Measurements from ENCODE around the gene TBC1D22A. TPM values are rescaled to one million over a fixed set of nuclear protein-coding genes. Genes with fewer than 3 reads are reported as not detected.

The TBC1D22A gene
- total RNA-seq, 8 experiments from 2014 or later, result 6.6 to 31.4 (median 12.3) TPM

GRCh38 chr22:47039356-47039755 is 276.9 kb downstream of the TBC1D22A start:
- Histone ChIP-seq H3K27ac (no peak overlapping the region), H3K4me1 (replicated peaks in 1 of 2) (peaks cover 25 to 42% of the 10 kb centered on the region in 2 donors), H3K4me3 (no peak overlapping the region)
- ATAC-seq (replicated peaks in 6 of 8), result no peak
- WGBS, 10 experiments, result 77 to 100% (median 92%) methylated on average over 1 to 4 of the region's 5 CpGs
- in situ Hi-C loops (cut with MboI; ENCODE audit: low pct_unique_long_range_greater_than_20kb in 2 of 9, low sequenced_read_pairs in 9 of 9, unreplicated experiment in 9 of 9), result no loop called here

- 81 to 100% (median 94%) methylated on average over 1 to 15 of the region's 25 CpGs; no CpG with 5 or more reads in 4 of the 10 experiments for whole genome bisulfite sequencing, 10 experiments
- Histone ChIP-seq H3K27ac (no peak overlapping the region), H3K4me3 (no peak overlapping the region), H3K4me1 (replicated peaks in 1 of 2) (peaks cover 22 to 43% of the 10 kb centered on the region in 2 donors)
- ATAC-seq (replicated peaks in 6 of 8), result no peak
- in situ Hi-C loops (cut with MboI; ENCODE audit: low pct_unique_long_range_greater_than_20kb in 2 of 9, low sequenced_read_pairs in 9 of 9, unreplicated experiment in 9 of 9), result no loop called here
These were observed 278.2 kb downstream of the TBC1D22A start for GRCh38 chr22:47040486-47041270.

- in situ Hi-C loops (cut with MboI; ENCODE audit: low pct_unique_long_range_greater_than_20kb in 2 of 9, low sequenced_read_pairs in 9 of 9, unreplicated experiment in 9 of 9), result no loop called here
- no peak for ATAC-seq (replicated peaks in 6 of 8)
- Histone ChIP-seq H3K4me3 (no peak overlapping the region), H3K4me1 (replicated peaks in 1 of 2) (peaks cover 18 to 35% of the 10 kb centered on the region in 2 donors), H3K27ac (no peak overlapping the region)
- 50 to 100% (median 91%) methylated on average over 1 to 8 of the region's 27 CpGs; no CpG with 5 or more reads in 3 of the 10 experiments for WGBS, 10 experiments
These were observed 279.0 kb downstream of the TBC1D22A start for GRCh38 chr22:47041271-47042115.

DNA sequence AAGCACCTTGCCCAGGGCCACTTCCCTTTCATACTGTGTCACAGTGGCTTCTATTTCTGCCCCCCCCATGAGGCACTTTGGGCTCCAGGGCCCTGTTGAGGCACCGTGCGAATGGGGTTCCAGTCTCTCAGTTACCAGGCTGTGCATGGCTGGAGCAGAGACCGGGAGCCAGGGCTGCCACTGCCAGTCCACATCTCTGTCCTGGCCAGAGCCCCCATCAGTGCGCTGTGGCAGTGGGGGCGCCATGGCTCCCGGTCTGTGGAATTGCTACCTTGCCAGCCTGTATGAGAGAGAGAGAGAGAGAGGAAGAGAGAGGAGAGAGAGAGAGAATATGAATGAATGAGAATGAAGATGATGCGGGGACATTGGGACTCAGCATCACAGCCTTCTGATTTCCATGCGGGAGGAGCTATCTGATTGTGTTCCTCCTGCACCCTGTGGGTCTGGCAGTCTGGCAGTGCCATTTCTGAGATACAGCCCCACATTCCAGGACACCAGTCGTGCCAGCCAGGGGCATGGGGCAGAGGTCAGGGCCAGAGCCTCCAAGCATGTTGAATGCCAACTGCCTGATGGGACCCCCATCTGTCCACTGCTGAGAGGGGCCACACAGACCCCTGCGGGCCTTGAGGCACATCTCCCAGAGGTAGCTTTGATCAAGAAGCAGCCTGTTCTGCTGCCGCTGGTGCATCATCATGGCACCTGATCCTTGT is 279.8 kb downstream of the TBC1D22A start:
- 79 to 100% (median 92%) methylated on average over 1 to 5 of the region's 11 CpGs; no CpG with 5 or more reads in 5 of the 10 experiments for WGBS, 10 experiments
- in situ Hi-C loops (cut with MboI; ENCODE audit: low pct_unique_long_range_greater_than_20kb in 2 of 9, low sequenced_read_pairs in 9 of 9, unreplicated experiment in 9 of 9), result no loop called here
- no peak for ATAC-seq (replicated peaks in 6 of 8)
- no peak overlapping the region for H3K27ac ChIP-seq
- H3K4me1 ChIP-seq (replicated peaks in 1 of 2), result peaks cover 18 to 35% of the 10 kb centered on the region in 2 donors
- no peak overlapping the region for H3K4me3 ChIP-seq

DNA sequence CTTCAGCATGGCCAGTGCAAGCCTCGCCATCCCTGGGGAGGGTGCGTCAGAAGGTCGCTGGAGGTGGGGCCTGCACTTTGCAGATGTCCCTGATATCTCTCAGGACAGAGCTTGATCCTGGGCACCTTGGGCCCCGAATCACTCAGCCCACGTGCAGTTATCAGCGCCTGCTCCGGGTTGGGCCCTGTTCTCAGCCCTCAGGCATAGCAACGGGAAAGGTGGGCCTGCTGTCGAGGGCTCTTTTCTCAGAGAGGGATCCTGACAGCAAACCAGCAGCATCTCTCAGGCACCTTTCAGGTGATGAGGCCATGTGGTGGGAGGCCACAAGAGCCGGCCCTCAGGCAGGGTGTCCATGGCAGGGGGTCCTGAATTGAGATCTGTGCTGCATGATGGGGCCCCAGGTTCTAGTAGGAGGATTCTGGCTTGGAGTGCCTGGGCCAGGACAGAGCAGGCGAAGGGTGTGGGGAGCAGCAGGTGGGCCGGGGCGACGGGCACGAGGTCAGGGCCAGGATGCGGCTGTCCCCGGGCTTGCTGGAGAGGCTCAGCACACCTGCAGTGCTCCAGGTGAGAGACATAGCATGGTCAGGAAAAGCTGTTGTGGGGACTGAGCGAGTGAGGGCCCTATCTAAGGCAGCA is 280.5 kb downstream of the TBC1D22A start:
- no peak overlapping the region for H3K27ac ChIP-seq
- WGBS, 10 experiments, result 90 to 100% methylated on average over 1 to 2 of the region's 18 CpGs; no CpG with 5 or more reads in 8 of the 10 experiments
- peaks cover 18 to 34% of the 10 kb centered on the region in 2 donors for H3K4me1 ChIP-seq (replicated peaks in 1 of 2)
- H3K4me3 ChIP-seq, result no peak overlapping the region
- in situ Hi-C loops (cut with MboI; ENCODE audit: low pct_unique_long_range_greater_than_20kb in 2 of 9, low sequenced_read_pairs in 9 of 9, unreplicated experiment in 9 of 9), result no loop called here
- ATAC-seq (replicated peaks in 6 of 8), result no peak

GRCh38 chr22:47043835-47044721 is 281.6 kb downstream of the TBC1D22A start:
- 35 to 67% (median 50%) methylated on average over 2 to 13 of the region's 19 CpGs; no CpG with 5 or more reads in 2 of the 10 experiments for WGBS, 10 experiments

GRCh38 chr22:47044722-47045535 is 282.5 kb downstream of the TBC1D22A start:
- H3K27ac ChIP-seq, result peak overlapping the region; percentile 30 to 49
- in situ Hi-C loops (cut with MboI; ENCODE audit: low pct_unique_long_range_greater_than_20kb in 2 of 9, low sequenced_read_pairs in 9 of 9, unreplicated experiment in 9 of 9), result no loop called here
- WGBS, 10 experiments, result 10 to 100% (median 80%) methylated on average over 1 to 15 of the region's 29 CpGs; no CpG with 5 or more reads in 2 of the 10 experiments
- H3K4me1 ChIP-seq (replicated peaks in 1 of 2), result peaks cover 18 to 36% of the 10 kb centered on the region in 2 donors
- ATAC-seq (replicated peaks in 6 of 8), result peak in 6 of 8 experiments; percentile 6 to 38 (median 30)
- H3K4me3 ChIP-seq, result no peak overlapping the region

More at GRCh38 chr22:47043835-47044721, 281.6 kb downstream of the TBC1D22A start:
- in situ Hi-C loops (cut with MboI; ENCODE audit: low pct_unique_long_range_greater_than_20kb in 2 of 9, low sequenced_read_pairs in 9 of 9, unreplicated experiment in 9 of 9), result no loop called here
- peaks cover 18 to 36% of the 10 kb centered on the region in 2 donors for H3K4me1 ChIP-seq (replicated peaks in 1 of 2)
- peak; percentile 34 to 90 (median 89) for ATAC-seq (replicated peaks in 6 of 8)
- no peak overlapping the region for H3K4me3 ChIP-seq
- H3K27ac ChIP-seq, result peak overlapping the region; percentile 22 to 50

DNA sequence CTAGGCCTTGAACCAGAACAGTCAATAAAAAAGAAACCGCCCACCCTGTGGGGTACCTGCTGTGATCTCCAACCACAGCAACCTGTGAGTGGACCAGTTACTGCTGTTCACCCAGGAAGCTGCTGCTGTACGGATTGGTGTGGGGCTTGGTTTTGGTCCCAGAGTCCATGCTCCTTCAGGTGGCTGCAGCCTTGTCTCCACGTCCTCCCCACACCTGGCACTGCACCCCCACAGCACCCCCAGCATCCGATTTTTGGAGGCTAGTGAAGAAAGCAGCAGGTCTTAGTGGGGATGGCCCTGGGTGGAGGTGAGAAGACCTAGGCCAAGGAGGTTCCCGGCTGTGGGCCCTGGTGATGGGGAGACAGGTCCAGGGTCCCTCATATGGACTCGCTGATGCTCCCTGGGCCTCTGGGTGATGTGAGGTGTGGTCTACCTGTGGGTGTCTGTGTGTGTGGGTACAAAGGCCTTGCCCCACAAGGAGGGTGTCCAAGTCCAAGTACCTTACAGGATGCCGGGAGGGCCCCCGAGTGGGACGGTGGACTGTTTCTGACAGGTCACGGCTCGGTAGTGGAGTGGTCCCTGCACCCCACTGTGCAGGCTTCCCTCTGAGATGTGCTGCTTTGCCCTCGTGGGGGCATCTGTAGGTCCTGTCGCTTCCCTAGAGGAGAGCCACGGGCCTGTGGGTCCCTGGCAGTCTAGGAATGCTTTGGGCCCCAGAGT is 283.4 kb downstream of the TBC1D22A start:
- 70 to 100% (median 100%) methylated on average over 1 to 4 of the region's 14 CpGs; no CpG with 5 or more reads in 5 of the 10 experiments for WGBS, 10 experiments
- in situ Hi-C loops (cut with MboI; ENCODE audit: low pct_unique_long_range_greater_than_20kb in 2 of 9, low sequenced_read_pairs in 9 of 9, unreplicated experiment in 9 of 9), result no loop called here

DNA sequence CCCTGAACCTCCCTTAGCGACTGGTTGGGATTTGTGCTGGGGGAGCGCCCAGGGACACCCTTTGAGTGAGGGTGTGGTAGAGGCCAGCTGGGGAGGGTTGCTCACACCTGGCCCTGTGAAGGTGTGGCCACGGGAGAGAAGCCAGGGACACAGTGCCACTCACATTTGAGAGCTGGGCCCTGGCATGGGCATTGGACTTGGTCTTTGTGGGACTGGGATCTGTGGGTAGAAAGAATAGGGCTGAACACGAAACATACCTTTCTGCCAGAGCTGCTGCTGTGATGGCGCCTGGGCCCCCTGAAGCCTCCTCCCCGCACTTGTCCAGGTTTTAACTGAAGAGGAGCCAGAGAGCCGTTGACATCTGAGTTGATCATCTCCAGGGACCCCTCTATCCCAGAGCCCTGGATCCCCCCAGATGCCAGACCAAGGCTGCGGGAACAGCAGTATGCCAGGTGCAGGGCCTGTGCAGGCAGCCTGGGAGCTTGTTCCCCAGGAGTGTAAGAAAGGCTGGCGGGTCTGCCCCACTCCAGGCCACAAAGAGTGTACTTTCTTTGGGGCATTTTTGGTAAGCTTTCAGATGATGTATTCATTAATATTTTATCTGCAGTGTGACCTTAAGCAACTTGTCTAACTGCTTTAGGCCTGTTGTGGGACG is 284.1 kb downstream of the TBC1D22A start:
- ATAC-seq (replicated peaks in 6 of 8), result no peak
- Histone ChIP-seq H3K4me1 (replicated peaks in 1 of 2) (peaks cover 33 to 52% of the 10 kb centered on the region in 2 donors), H3K27ac (no peak overlapping the region), H3K4me3 (no peak overlapping the region)
- 60 to 90% (median 73%) methylated on average over 2 to 6 of the region's 10 CpGs; no CpG with 5 or more reads in 3 of the 10 experiments for WGBS, 10 experiments
- in situ Hi-C loops (cut with MboI; ENCODE audit: low pct_unique_long_range_greater_than_20kb in 2 of 9, low sequenced_read_pairs in 9 of 9, unreplicated experiment in 9 of 9), result no loop called here

More for the DNA sequence above, 283.4 kb downstream of the TBC1D22A start:
- Histone ChIP-seq H3K4me1 (replicated peaks in 1 of 2) (peaks cover 26 to 45% of the 10 kb centered on the region in 2 donors), H3K27ac (no peak overlapping the region), H3K4me3 (no peak overlapping the region)
- no peak for ATAC-seq (replicated peaks in 6 of 8)

Data from motor neuron (in vitro differentiated cells).